Stimulated activated CD8-positive, alpha-beta memory T cell treated with anti-CD3 and anti-CD28 coated beads, Interleukin-12 subunit alpha, Interleukin-12 subunit beta, amount 100 ng/mL, for 1 hour (primary cell): ENCODE results near the gene ABHD16A.
A peak's percentile ranks its signal among the peaks of the same experiment; 100 is the strongest.

ENCODE experiments used
- DNase-seq: peaks from one replicate; pipeline ENCODE4 v3.0.0-alpha.2; 2020; ENCODE audit warnings: low read depth

Gene ABHD16A

DNA sequence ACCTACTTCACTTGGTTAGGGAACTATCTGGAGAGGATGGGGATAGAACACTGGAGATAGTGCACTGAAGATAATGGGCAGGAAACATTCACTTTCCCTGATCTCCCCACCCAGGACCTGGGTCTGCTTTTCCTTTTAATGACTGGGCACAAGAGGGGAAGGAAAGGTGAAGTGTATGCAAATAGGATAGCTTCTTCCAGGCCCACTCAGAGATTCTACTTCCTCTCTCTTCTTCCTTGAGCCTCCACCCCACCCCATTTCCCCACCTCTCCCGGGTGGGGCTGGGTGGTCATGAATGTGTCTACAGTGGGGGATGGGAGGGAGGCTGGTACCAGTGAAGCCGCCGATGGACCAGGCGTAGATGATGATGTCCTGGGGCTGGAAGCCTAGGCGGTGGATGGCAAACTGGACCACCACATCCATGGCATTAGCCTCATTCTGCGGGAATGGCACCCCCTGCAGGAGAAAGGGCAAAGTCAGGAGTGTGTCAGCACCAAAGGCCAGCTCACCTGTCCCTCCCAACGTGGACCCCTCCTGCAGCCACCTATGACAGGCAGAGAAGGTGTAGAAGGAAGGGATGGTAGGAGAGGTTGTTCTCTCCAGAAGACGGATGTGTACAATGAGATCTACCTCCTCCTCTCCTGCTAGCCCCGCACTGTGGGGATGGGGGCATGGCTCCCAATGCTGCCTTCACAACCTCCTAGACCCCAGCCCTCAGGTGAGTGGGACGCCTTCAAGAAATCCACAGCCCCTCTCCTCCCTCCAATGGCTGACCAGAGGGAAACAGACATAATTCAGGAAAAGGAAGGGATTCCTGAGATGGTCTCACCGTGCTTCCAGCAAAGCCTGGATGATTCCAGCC lies 13.6 kb downstream of the ABHD16A start:
- no peak for DNase-seq

DNA sequence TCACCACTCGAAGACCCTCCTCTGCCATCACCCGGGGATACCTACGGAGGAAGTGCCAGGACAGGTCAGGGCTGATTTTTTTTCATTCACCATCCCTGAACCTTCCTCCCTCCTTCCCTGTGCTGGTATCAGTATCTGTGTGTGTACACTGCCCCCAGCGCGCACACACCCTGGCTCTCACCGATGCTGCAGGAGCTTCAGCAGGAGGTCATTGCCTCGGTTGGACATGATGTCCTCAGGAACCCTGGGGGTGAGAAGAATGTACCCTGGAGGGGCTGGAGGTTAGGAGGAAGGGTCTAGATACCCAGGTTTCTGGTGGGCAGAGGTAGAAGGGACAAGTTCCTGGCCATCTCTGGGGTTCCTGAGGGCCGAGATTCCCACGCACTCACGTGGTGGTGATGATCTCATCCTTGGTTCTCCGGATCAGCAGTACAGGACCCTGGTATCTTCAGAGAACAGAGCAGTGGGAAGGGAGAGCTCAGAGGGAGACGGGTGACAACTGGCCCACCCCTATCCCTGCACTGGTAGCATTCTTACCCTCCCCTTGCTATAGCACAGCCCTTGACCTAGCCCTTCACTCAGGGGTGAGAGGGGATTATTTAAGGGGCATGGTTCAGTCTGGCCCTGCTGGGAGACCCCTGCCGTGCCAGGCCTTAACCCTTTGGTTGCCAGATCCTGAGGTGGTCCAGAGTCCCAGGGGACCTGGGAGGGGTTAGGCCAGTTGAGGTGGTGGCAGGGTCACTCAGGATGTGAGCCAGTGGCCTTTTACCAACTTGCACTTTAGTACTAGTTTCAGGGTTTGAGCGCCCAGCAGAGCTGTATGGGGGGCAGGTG lies 15.0 kb downstream of the ABHD16A start:
- no peak for DNase-seq

DNA sequence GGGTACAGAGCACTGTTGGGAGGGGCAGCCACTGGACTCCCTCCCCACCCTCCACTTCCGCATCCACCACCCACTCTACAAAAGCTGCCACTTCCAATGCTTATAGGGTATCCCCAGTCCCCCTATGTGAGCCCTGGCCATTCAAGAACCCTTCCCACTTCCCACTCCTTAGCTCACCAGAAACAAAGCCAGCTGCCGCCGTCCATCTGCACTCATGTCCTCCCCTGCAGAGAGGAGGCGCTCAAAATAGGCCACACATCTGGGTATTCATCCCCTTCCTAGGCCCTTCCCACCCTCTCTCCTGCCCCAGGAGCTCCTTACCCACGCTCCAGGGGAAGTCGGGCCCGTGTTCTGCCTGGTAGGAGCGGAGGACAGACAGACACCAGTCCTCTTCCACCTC lies 15.8 kb downstream of the ABHD16A start:
- no peak for DNase-seq

DNA sequence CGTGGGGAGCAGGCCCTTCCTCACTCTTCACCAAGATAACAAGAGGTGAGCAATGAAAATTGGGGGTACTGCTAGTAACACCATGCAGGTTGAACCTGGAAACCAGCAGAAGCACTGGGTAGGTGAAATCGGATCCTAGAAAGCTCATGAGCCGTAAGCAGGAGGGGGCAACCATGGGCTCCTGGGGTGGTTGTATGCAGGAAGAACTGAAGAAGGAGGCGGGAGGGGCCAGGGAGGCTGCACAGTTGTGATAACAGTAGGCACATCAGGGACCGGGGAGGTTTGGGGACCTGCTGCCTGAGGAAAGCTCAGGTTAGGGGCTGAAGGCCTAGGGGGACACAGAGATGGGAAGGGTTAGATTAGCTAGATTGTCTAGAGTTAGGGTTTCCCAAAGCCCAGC lies 16.6 kb downstream of the ABHD16A start:
- no peak for DNase-seq

DNA sequence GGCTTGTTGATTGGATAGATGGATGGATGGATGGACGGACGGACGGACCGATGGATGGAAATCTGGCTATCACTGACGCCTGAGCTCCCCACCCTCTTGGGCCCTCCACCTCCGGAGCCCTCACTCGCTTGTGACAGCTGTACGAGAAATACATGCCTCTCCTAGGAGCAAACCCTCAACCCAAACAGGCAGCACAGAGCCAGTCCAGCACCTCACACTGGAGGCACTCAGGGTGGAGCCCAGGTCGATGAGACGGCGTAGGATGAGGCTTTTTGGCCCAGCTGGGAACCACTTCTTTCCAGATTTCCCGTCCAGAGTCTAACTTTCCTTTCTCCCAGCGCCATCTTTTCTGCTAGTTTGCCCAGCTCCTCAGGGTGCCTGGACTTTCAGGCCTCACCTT lies 19.5 kb downstream of the ABHD16A start:
- no peak for DNase-seq

DNA sequence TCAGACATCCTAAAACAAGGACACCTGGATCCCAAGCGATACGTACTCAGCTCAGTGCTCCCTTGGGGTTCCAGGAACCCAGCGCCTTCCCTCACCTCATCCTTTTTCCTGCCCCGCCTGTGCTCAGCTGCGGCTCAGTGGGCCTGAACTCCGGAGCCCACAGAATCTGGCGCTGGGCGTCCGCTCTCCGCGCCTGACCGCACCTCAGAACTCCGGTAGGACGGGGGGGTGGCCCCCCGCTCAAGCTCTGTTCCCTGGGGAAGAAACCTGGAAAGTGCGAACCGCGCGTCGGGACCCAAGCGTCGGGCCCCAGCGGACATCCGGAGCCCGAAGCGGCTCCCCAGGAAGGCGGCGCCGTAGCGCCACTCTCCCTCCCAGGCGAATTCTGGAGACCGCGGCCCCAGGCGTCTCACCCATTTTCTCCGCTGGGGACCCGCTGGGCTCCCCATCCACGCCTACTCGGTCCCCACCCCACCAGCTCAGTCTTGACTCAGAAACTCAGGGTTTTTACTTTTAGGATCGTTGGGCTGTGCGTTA lies 21.9 kb downstream of the ABHD16A start:
- DNase-seq = no peak

DNA sequence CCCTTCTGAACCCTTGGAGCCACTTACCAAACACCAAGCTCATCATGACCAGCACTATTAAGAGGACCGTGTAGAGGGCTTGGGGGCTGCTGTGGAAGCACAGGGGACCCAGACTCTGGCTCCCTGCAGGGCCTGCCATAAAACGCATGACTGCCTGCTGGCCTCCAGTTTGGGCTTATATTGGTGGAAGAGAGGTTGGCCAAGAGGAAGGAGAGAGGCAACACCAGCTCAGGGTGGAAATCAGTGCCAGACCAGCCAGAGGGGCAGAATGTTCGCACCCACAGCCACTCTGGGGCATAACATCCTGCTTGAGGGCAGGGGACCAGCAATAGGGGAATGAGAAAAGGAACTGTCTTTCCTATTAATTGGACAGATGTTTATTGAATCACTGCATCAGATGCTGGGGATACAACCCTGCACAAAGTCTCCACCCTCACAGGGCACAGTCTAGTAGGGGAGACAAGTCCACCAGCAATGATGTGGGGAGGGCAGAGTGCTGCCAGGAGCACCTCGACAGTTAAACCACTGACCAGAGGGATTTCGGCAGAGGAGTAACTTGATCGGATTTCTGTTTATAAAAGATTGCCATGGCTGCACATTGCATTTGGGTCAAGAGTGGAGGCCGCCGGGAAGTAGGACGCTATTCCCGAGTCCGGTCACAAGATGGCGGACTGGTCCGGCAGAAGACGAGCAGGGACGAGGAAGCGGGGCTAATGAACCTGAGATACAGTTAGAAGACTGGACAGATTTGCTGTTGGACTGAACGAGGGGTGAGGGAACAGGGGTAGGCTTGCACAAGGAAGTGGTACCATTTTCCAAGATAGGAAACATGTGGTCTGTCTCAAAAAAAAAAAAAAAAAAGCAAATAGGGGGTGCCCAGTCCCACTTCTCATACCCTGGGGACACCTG lies 22.6 kb downstream of the ABHD16A start, which contains the start of gene LY6G5C:
TSS of gene LY6G5C (minus strand) at position 842 of the 909 bp plus-strand sequence. CDS start at position 148, 694 bp downstream.
- DNase-seq = peak; percentile 49

DNA sequence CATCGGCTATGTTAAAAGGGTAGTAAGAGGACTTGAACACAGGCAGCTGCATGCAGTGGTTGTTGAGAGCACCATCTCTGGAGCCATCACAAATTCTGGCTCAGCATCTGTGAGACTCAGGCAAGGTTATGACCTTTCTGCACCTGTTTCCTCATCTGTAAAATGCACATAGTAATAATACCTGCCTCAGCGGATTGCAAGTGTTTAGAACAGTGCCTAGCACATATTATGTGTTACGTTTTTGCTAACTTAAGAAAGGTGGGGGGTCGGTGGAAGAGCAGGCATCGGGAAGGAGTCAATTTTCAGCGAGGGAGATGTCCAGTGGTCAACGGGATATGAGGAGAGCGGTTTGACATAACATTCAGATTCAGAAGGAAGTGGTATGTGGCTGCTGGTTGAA lies 25.2 kb downstream of the ABHD16A start:
- no peak for DNase-seq

DNA sequence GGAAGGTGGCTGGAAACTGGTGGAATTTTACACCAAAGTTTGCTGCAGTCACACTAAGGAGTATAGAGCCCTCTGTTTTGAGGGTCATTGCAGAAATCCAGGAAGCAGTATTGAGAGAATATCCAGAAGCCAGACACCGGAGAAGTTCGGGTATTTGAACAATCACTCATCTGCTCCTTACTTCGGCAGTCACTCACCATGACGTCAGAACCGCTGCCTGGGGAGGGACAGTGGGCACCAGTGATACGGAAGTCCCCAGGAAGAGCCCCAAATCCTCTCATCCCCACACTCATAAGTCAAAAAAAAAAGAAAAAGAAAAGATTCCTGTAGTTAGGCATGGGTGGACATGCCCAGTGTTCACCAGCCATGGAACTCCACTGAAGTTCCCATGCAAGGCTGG lies 26.2 kb downstream of the ABHD16A start:
- no peak for DNase-seq

DNA sequence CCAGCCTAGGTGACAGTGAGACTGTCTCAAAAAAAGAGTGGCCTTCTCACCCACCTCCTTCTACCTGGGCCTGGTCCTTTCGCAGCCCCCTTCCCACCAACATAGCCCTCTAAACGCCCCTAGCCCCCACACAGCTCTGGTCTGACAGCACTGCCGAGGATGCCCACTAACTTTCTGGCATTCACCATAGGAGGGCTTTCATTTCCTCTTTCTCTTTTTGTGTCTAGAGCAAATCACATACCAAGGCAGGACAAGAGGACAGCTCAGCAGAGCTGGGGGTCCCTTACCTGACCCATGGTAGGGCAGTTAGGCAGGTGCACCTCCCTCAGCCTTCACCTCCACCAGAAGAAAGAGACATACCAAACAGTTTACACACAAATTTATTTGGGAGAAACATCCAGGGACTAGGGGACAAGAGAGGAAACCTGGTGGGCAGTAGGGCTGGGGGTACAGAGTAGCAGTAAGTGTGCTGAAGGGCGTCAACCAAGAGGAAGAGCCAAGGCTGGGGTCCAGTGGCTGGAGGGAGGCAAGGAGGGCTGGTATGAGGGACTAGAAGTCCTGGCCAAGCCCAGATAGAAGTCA lies 26.7 kb downstream of the ABHD16A start:
- no peak for DNase-seq

DNA sequence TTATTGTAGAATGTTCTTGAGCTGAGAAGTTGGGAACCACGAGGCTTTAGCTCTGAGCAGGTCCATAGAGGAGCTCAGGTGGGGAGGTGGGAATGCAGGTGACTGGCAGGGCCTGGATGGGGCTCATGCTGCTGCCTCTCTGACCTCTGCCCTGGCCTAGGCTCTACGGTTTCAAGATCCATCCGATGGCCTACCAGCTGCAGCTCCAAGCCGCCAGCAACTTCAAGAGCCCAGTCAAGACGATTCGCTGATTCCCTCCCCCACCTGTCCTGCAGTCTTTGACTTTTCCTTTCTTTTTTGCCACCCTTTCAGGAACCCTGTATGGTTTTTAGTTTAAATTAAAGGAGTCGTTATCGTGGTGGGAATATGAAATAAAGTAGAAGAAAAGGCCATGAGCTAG lies 33.4 kb downstream of the ABHD16A start, which contains the start of gene LY6G5B:
TSS of gene LY6G5B (plus strand) at position 301 of the 400 bp plus-strand sequence. CDS start 975 bp downstream, outside the sequence.
- no peak for DNase-seq

DNA sequence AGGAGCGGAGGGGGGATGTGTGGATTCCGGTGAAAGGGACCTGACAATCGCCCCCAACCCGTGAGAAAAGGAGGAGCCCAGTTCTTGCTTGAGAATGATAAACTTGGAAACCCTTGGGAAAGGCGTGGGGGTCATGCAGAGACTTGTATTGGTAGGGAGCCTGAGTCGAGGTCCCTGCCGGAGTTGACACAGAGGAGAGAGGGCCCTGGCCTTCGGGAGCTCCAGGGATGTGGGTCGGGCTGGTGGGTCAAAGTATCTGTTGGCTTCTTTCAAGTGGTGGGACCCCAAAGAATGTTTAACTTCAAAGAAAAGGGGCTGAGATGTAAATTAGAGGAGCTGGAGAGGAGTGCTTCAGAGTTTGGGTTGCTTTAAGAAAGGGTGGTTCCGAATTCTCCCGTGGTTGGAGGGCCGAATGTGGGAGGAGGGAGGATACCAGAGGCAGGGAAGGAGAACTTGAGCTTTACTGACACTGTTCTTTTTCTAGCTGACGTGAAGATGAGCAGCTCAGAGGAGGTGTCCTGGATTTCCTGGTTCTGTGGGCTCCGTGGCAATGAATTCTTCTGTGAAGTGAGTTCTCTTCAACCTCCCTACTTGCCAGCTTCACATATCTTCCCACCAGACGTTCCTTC lies 36.7 kb downstream of the ABHD16A start:
- no peak for DNase-seq

DNA sequence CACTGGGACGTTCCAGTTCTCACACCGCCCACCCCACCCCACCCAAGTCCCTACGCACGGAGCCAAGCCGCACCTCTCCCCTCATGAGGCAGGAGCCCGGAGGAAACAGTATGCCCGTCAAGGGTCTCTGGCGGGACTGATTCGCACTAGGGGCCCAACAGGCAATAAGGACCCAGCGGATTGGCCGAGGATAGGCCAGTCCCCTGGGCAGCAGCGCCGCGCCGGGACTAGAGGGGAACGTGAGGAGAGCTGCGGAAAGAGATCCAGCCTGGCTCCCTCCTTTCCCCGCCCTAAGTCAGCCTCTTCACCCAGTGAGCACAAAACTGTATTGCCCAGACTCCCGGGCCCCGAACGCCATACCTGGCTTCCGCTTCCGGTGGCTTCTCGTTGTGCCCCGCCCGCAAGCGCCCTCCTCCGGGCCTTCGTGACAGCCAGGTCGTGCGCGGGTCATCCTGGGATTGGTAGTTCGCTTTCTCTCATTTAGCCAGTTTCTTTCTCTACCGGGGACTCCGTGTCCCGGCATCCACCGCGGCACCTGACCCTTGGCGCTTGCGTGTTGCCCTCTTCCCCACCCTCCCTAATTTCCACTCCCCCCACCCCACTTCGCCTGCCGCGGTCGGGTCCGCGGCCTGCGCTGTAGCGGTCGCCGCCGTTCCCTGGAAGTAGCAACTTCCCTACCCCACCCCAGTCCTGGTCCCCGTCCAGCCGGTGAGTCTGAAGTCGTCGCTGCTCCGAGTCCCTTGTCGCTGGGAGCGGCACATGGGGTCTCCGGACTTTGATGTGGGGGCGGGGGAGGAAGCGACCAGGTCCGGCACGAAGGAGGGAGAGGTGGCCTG lies 37.4 kb downstream of the ABHD16A start, which contains the start of gene CSNK2B:
TSS of gene CSNK2B (plus strand) at position 580 of the 836 bp plus-strand sequence. CDS start 752 bp downstream, outside the sequence.
- peak; percentile 98 for DNase-seq

DNA sequence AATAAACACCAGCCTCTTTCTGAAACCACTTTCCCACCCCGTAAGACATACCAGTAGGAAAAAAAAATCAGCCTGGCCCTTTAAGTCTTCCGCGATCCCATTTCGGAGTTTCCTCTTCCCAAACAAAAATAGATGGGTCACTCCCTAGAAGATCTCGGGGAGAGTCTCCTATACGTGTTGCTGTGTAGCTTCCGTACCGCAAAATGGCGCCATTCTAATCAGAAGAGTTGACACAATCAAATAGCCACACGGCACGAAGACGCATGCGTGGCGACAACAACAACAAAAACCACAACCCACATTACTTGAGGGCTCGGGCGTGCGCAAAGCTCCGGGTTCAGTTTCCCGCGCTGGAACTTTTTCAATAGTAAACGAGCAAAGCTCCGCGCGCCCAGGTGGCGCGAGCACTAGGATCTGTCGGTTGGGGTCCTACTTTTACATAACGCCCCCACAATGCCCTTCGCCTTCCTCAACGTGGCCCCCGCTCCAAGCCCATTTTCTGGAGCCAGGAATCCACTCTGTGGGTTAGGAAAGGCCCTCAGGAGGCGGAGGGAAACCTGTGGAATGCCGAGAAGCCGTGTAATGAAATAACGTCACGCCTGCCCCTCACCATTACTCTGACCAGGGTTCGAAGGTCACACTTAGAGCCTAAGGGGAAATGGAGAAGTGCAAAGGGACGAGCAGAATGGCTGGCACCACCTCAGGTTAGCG lies 38.2 kb downstream of the ABHD16A start, which contains the start of gene GPANK1:
TSS of gene GPANK1 (minus strand) at position 208 of the 711 bp plus-strand sequence. CDS start 519 bp downstream, outside the sequence.
- DNase-seq = peak; percentile 88

DNA sequence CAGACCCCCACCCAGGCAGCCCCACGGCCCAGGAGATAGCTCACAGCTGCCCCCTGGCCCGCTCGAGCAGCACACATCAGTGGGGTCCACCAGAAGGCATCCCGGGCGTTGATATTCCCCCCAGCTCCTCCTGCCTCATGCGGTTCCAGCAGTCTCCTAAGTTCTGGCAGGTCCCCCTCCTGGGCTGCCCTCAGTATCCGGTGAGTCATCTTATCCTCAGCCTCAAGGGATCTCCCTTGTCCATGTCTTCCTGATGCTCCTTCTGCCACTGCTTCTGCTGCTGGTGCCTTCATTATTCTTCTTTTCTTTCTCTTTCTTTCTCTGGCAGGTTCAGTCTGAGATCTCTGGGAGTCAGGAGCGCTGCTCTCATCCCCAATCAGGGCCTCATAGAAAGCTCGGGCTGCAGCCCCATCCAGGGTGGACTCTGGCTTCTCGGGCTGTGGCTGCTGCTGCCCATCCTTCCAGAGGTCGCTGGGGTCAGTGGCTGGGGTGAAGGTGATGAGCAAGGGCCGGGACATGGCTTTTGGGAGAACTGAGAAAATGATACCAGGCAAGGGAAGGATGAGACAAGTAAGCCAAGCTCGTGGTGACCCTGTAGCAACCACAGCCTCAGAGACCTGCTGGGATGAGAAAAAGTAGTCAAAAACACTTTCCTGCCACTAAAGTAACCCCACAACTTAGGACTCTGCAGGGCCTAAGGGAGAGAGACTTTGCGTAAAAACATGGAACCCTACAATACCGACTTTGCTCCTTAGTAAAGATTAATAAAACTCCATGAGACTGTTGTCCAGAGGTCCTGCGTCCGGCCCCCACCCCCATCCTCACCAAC lies 38.9 kb downstream of the ABHD16A start:
- no peak for DNase-seq

DNA sequence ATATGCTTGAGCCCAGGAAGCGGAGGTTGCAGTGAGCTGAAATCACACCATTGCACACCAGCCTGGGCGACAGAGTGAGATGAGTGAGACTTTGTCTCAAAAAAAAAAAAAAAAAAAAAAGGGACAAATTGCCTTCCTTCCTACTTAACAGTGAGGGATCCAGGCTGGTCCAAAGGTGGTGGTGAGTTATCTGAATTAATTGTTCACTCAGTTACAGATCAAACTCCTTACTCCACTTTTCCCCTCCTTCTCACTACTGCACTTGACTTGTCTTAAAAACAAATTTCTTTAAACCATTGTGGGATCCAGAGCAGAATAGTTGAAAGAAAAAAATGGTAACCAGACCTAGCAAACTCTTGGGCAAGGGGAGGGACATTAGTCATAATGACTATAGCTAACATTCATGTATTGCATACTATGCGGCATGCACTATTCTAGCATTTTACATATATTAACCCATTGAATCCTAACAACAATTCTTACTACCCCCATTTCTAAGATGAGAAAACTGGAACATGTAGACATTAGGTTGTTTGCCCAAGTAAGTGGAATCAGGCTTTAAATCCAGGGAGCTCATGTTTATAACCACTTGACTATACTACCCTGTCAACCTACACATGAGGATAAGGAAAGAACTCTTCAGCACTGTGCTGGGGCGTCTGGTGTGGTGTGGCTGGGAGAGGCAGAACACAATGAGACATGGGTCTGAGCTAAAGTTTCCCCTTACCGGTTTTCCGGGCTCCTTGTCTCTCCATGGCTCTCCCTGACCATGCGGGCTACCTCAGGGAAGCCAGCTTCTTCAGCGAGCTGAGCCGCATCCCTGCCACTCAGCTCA lies 39.8 kb downstream of the ABHD16A start:
- no peak for DNase-seq
